ENCODE data around the gene RPL31. TPM values are rescaled to one million over a fixed set of nuclear protein-coding genes. Genes with fewer than 3 reads are reported as not detected.

Gene RPL31
- total RNA-seq, 1 experiment from 2014 or later = 1,158 TPM

- intact Hi-C loops (cut with micrococcal nuclease; ENCODE audit: unreplicated experiment) = no loop called here
- Mint-ChIP-seq H3K4me1 (ENCODE audit: low read depth, unreplicated experiment) (peaks cover 23% of the 10 kb centered on the region), H3K4me3 (ENCODE audit: low read depth, unreplicated experiment) (no peak overlapping the region), H3K36me3 (ENCODE audit: insufficient read depth, unreplicated experiment) (peaks cover 57% of the 10 kb centered on the region), H3K27me3 (ENCODE audit: unreplicated experiment) (no peaks in the 10 kb centered on the region), H3K27ac (ENCODE audit: unreplicated experiment) (no peak overlapping the region), H3K9me3 (ENCODE audit: low read depth, unreplicated experiment) (no peaks in the 10 kb centered on the region)
- DNase-seq = no peak
- CTCF ChIA-PET = no interaction called here
- no TSS peak for BruUV-seq (replicated peaks)
- TF ChIP-seq CTCF (IDR thresholded peaks at IDR 0.05; ENCODE audit: unreplicated experiment) = no peak
Measured at GRCh38 chr2:100999995-101000394, 2.1 kb upstream of the RPL31 start.

- H3K4me3 Mint-ChIP-seq (ENCODE audit: low read depth, unreplicated experiment) = peak overlapping the region; percentile 84
- intact Hi-C loops (cut with micrococcal nuclease; ENCODE audit: unreplicated experiment) = no loop called here
- H3K27me3 Mint-ChIP-seq (ENCODE audit: unreplicated experiment) = no peaks in the 10 kb centered on the region
- H3K36me3 Mint-ChIP-seq (ENCODE audit: insufficient read depth, unreplicated experiment) = peaks cover 67% of the 10 kb centered on the region
- TF ChIP-seq CTCF (IDR thresholded peaks at IDR 0.05; ENCODE audit: unreplicated experiment) = no peak
- no peak for DNase-seq
- TSS peak; percentile 63 for BruUV-seq (replicated peaks)
- CTCF ChIA-PET = interaction anchor here (0.9 to 1.8 kb wide), 3 partner anchors 10 to 393 kb away, joined by 3 to 6 read pairs (median 3); no protein-coding TSS in a partner anchor
- H3K27ac Mint-ChIP-seq (ENCODE audit: unreplicated experiment) = peak overlapping the region; percentile 93
- no peaks in the 10 kb centered on the region for H3K9me3 Mint-ChIP-seq (ENCODE audit: low read depth, unreplicated experiment)
- H3K4me1 Mint-ChIP-seq (ENCODE audit: low read depth, unreplicated experiment) = peaks cover 28% of the 10 kb centered on the region
Measured at GRCh38 chr2:101002562-101003277, 631 bp downstream of the RPL31 start.

- no peaks in the 10 kb centered on the region for H3K27me3 Mint-ChIP-seq (ENCODE audit: unreplicated experiment)
- peak overlapping the region; percentile 84 for H3K4me3 Mint-ChIP-seq (ENCODE audit: low read depth, unreplicated experiment)
- peaks cover 29% of the 10 kb centered on the region for H3K4me1 Mint-ChIP-seq (ENCODE audit: low read depth, unreplicated experiment)
- no peak for DNase-seq
- intact Hi-C loops (cut with micrococcal nuclease; ENCODE audit: unreplicated experiment) = no loop called here
- no peaks in the 10 kb centered on the region for H3K9me3 Mint-ChIP-seq (ENCODE audit: low read depth, unreplicated experiment)
- TF ChIP-seq CTCF (IDR thresholded peaks at IDR 0.05; ENCODE audit: unreplicated experiment) = no peak
- CTCF ChIA-PET = interaction anchor here (1.8 kb wide), 1 partner anchor 9 kb away, joined by 6 read pairs; no protein-coding TSS in a partner anchor
- peak overlapping the region; percentile 93 for H3K27ac Mint-ChIP-seq (ENCODE audit: unreplicated experiment)
- no TSS peak for BruUV-seq (replicated peaks)
- H3K36me3 Mint-ChIP-seq (ENCODE audit: insufficient read depth, unreplicated experiment) = peaks cover 73% of the 10 kb centered on the region
Measured at GRCh38 chr2:101003278-101003775, 1.2 kb downstream of the RPL31 start.

GRCh38 chr2:101004620-101005325 is 2.7 kb downstream of the RPL31 start:
- peaks cover 37% of the 10 kb centered on the region for H3K4me1 Mint-ChIP-seq (ENCODE audit: low read depth, unreplicated experiment)
- no peaks in the 10 kb centered on the region for H3K9me3 Mint-ChIP-seq (ENCODE audit: low read depth, unreplicated experiment)
- BruUV-seq (replicated peaks) = no TSS peak
- peaks cover 87% of the 10 kb centered on the region for H3K36me3 Mint-ChIP-seq (ENCODE audit: insufficient read depth, unreplicated experiment)
- H3K4me3 Mint-ChIP-seq (ENCODE audit: low read depth, unreplicated experiment) = peak overlapping the region; percentile 84
- H3K27ac Mint-ChIP-seq (ENCODE audit: unreplicated experiment) = peak overlapping the region; percentile 93
- intact Hi-C loops (cut with micrococcal nuclease; ENCODE audit: unreplicated experiment) = no loop called here
- TF ChIP-seq CTCF (IDR thresholded peaks at IDR 0.05; ENCODE audit: unreplicated experiment) = no peak
- no peak for DNase-seq
- CTCF ChIA-PET = no interaction called here
- no peaks in the 10 kb centered on the region for H3K27me3 Mint-ChIP-seq (ENCODE audit: unreplicated experiment)

Measured in Calu3 (cell line).